Measurements from ENCODE around the gene ZNF672.

GRCh38 chr1:248813546-248813945 lies 24.5 kb upstream of the ZNF672 start:
- TF ChIP-seq GATA2 (IDR thresholded peaks at IDR 0.05; ENCODE audit: low read depth, low read length) = no peak
- no peak for TF ChIP-seq GATA3 (IDR thresholded peaks at IDR 0.05; ENCODE audit: low read depth, low read length)
